Skin epidermis (tissue), 12 donors: Measurements from ENCODE around the gene TTN.

Experiments
- H3K27ac ChIP-seq, 21 experiments: fragments of 200-600 bp; sonication (generic) in 11 of 21; one replicate each; pipeline ENCODE4 v1.5.0; 2020; ENCODE audit warnings: mild to moderate bottlenecking in 3 of 21, inconsistent platforms in 2 of 21, moderate library complexity in 2 of 21
- H3K4me3 ChIP-seq, 7 experiments: fragments of 200-600 bp; sonication (generic) in 2 of 7; one replicate each; pipeline ENCODE4 v1.5.0; 2020; ENCODE audit warnings: inconsistent platforms in 2 of 7, mild to moderate bottlenecking in 2 of 7, moderate library complexity in 1 of 7

The TTN gene

GRCh38 chr2:178819147-178819875 is 12.1 kb upstream of the TTN start:
- Histone ChIP-seq H3K27ac (no peak overlapping the region), H3K4me3 (no peak overlapping the region)

- Histone ChIP-seq H3K27ac (no peak overlapping the region), H3K4me3 (no peak overlapping the region)
Measured at GRCh38 chr2:178811901-178812300, 4.7 kb upstream of the TTN start.

- no peak overlapping the region for H3K4me3 ChIP-seq
Measured at GRCh38 chr2:178811045-178811444, 3.8 kb upstream of the TTN start.

GRCh38 chr2:178810422-178810821 is 3.2 kb upstream of the TTN start:
- H3K4me3 ChIP-seq: no peak overlapping the region

More at GRCh38 chr2:178811045-178811444, 3.8 kb upstream of the TTN start:
- no peak overlapping the region for H3K27ac ChIP-seq

GRCh38 chr2:178806543-178806942 is 680 bp downstream of the TTN start:
- Histone ChIP-seq H3K27ac (no peak overlapping the region), H3K4me3 (no peak overlapping the region)

More at GRCh38 chr2:178810422-178810821, 3.2 kb upstream of the TTN start:
- no peak overlapping the region for H3K27ac ChIP-seq

- H3K27ac ChIP-seq: no peak overlapping the region
- H3K4me3 ChIP-seq: no peak overlapping the region
Measured at GRCh38 chr2:178805457-178805856, 1.8 kb downstream of the TTN start.

- Histone ChIP-seq H3K27ac (no peak overlapping the region), H3K4me3 (no peak overlapping the region)
Measured at GRCh38 chr2:178804791-178805190, 2.4 kb downstream of the TTN start.

- Histone ChIP-seq H3K4me3 (no peak overlapping the region), H3K27ac (no peak overlapping the region)
Measured at GRCh38 chr2:178800510-178800909, 6.7 kb downstream of the TTN start.

GRCh38 chr2:178799305-178799704 is 7.9 kb downstream of the TTN start:
- no peak overlapping the region for H3K27ac ChIP-seq
- H3K4me3 ChIP-seq: no peak overlapping the region

GRCh38 chr2:178796079-178796677 is 11.0 kb downstream of the TTN start:
- Histone ChIP-seq H3K27ac (no peak overlapping the region), H3K4me3 (no peak overlapping the region)

- Histone ChIP-seq H3K27ac (no peak overlapping the region), H3K4me3 (no peak overlapping the region)
Measured at GRCh38 chr2:178787934-178788333, 19.3 kb downstream of the TTN start.

GRCh38 chr2:178787155-178787554 is 20.1 kb downstream of the TTN start:
- H3K27ac ChIP-seq: no peak overlapping the region
- no peak overlapping the region for H3K4me3 ChIP-seq

- Histone ChIP-seq H3K4me3 (no peak overlapping the region), H3K27ac (no peak overlapping the region)
Measured at GRCh38 chr2:178783889-178784288, 23.3 kb downstream of the TTN start.

- Histone ChIP-seq H3K27ac (no peak overlapping the region), H3K4me3 (no peak overlapping the region)
Measured at GRCh38 chr2:178782236-178782635, 25.0 kb downstream of the TTN start.

GRCh38 chr2:178777577-178777976 is 29.6 kb downstream of the TTN start:
- Histone ChIP-seq H3K4me3 (no peak overlapping the region), H3K27ac (no peak overlapping the region)

- Histone ChIP-seq H3K4me3 (no peak overlapping the region), H3K27ac (no peak overlapping the region)
Measured at GRCh38 chr2:178776751-178777150, 30.5 kb downstream of the TTN start.

- Histone ChIP-seq H3K4me3 (no peak overlapping the region), H3K27ac (no peak overlapping the region)
Measured at GRCh38 chr2:178775975-178776374, 31.2 kb downstream of the TTN start.

- Histone ChIP-seq H3K4me3 (no peak overlapping the region), H3K27ac (no peak overlapping the region)
Measured at GRCh38 chr2:178770518-178770917, 36.7 kb downstream of the TTN start.

GRCh38 chr2:178767094-178768060 is 39.8 kb downstream of the TTN start:
- H3K4me3 ChIP-seq: no peak overlapping the region

GRCh38 chr2:178764097-178764496 is 43.1 kb downstream of the TTN start:
- Histone ChIP-seq H3K27ac (no peak overlapping the region), H3K4me3 (no peak overlapping the region)

More at GRCh38 chr2:178767094-178768060, 39.8 kb downstream of the TTN start:
- H3K27ac ChIP-seq: no peak overlapping the region
